Subcutaneous adipose tissue (tissue), 4 donors: ENCODE results near the gene AP1S1. TPM values are rescaled to one million over a fixed set of nuclear protein-coding genes. Genes with fewer than 3 reads are reported as not detected.

ENCODE experiments used
- CTCF ChIP-seq: fragments of 450-650 bp; IDR thresholded peaks from one replicate; pipeline ENCODE4 v1.5.1; 2016; ENCODE audit warnings: low read depth, mild to moderate bottlenecking, control low read depth, antibody characterized with exemption, moderate library complexity
- total RNA-seq, 4 donors: library from RNA; depleted of rRNA; stranded (reverse); fragments of >200 nt; gene quantifications; one replicate each; pipeline ENCODE4 v1.1.0, GENCODE V29; 2016

Gene AP1S1
- total RNA-seq, 4 donors from 2014 or later = 7.7 to 42.2 (median 23.8) TPM

- TF ChIP-seq CTCF = no peak
Measured at GRCh38 chr7:101120315-101120714, 34.0 kb upstream of the AP1S1 start.

- TF ChIP-seq CTCF = no peak
Measured at GRCh38 chr7:101121991-101122932, 32.0 kb upstream of the AP1S1 start.

GRCh38 chr7:101122933-101123702 lies 31.2 kb upstream of the AP1S1 start:
- TF ChIP-seq CTCF = no peak

GRCh38 chr7:101123703-101124068 lies 30.6 kb upstream of the AP1S1 start:
- TF ChIP-seq CTCF = no peak

- no peak for TF ChIP-seq CTCF
Measured at GRCh38 chr7:101124376-101125056, 29.8 kb upstream of the AP1S1 start.

GRCh38 chr7:101125989-101126650 lies 28.2 kb upstream of the AP1S1 start:
- TF ChIP-seq CTCF = no peak
